H1 (cell line): ENCODE data around the gene IPO11. TPM values are rescaled to one million over a fixed set of nuclear protein-coding genes. Genes with fewer than 3 reads are reported as not detected.

Experiments used
- CTCF ChIA-PET: fragments of 300-600 bp; sonication (Branson Sonifier 250); formaldehyde crosslinking; loops from one replicate; lab custom pipeline; 2021; ENCODE audit not compliant: partially characterized antibody; lab: Charles Lee
- POLR2A ChIA-PET: fragments of 300-600 bp; sonication (Branson Sonifier 250); formaldehyde crosslinking; loops from one replicate; lab custom pipeline; 2021; ENCODE audit warnings: inconsistent platforms; ENCODE audit not compliant: partially characterized antibody; lab: Charles Lee
- DNase-seq, 2 experiments: peaks; one replicate each; pipeline versions ENCODE4 v3.0.0 to v3.0.0-alpha.2; 2010 to 2022; ENCODE audit warnings: low spot score in 2 of 2, low read depth in 1 of 2, mixed read lengths in 1 of 2
- FAIRE-seq: peaks from 2 replicates; lab custom pipeline; 2011; peaks lifted over from hg19 to GRCh38; lab: Jason Lieb, UNC
- H2AFZ ChIP-seq: 2 replicates; pipeline ENCODE4 v1.8.1; 2012; ENCODE audit warnings: low read length, inconsistent platforms
- H2AK5ac ChIP-seq: 2 replicates; pipeline ENCODE4 v1.6.1; 2013; ENCODE audit warnings: low read depth, low read length
- H2BK120ac ChIP-seq: replicated peaks from 2 replicates; pipeline ENCODE3; 2013; ENCODE audit warnings: low read depth, low read length, inconsistent platforms
- H2BK12ac ChIP-seq: 2 replicates; pipeline ENCODE4 v1.6.1; 2013; ENCODE audit warnings: low read depth, low read length
- H2BK15ac ChIP-seq: 2 replicates; pipeline ENCODE4 v1.6.1; 2013; ENCODE audit warnings: low read length
- H2BK20ac ChIP-seq: 2 replicates; pipeline ENCODE4 v1.6.1; 2013; ENCODE audit warnings: low read length
- H2BK5ac ChIP-seq: 2 replicates; pipeline ENCODE4 v1.6.1; 2013; ENCODE audit warnings: low read depth, low read length
- H3K14ac ChIP-seq: 2 replicates; pipeline ENCODE4 v1.6.1; 2013; ENCODE audit warnings: inconsistent platforms; ENCODE audit not compliant: insufficient read length
- H3K18ac ChIP-seq: 2 replicates; pipeline ENCODE4 v1.6.1; 2013; ENCODE audit warnings: low read length; ENCODE audit errors: extremely low read depth
- H3K23ac ChIP-seq: 2 replicates; pipeline ENCODE4 v1.6.1; 2013; ENCODE audit warnings: inconsistent platforms; ENCODE audit not compliant: insufficient read length
- H3K23me2 ChIP-seq: 2 replicates; pipeline ENCODE4 v1.6.1; 2013; ENCODE audit warnings: low read depth, low read length
- H3K27ac ChIP-seq: 2 replicates; pipeline ENCODE4 v1.6.1; 2011; ENCODE audit warnings: low read depth, low read length, inconsistent platforms
- H3K27me3 ChIP-seq, 4 experiments: replicated peaks in 1 of 4; 1 replicate in 1 of 4; 2 replicates in 3 of 4; pipeline versions ENCODE4 v1.6.1 to v1.8.1; 2011 to 2013; ENCODE audit warnings: low read length in 3 of 4, mild to moderate bottlenecking in 3 of 4, inconsistent platforms in 2 of 4, mixed read lengths in 2 of 4, moderate library complexity in 1 of 4; ENCODE audit not compliant: control insufficient read depth in 3 of 4, insufficient read depth in 3 of 4; ENCODE audit errors: extremely low read depth in 1 of 4
- H3K36me3 ChIP-seq, 4 experiments: 2 replicates each; pipeline versions ENCODE4 v1.6.1 to v1.8.1; 2011 to 2013; ENCODE audit warnings: mild to moderate bottlenecking in 4 of 4, low read length in 3 of 4, moderate library complexity in 2 of 4, control low read depth in 1 of 4, inconsistent platforms in 1 of 4; ENCODE audit not compliant: insufficient read depth in 4 of 4, control insufficient read depth in 2 of 4
- H3K4ac ChIP-seq: replicated peaks from 2 replicates; pipeline ENCODE3; 2013; ENCODE audit warnings: low read length, low read depth, mixed read lengths, inconsistent platforms; ENCODE audit not compliant: insufficient read length
- H3K4me1 ChIP-seq, 4 experiments: replicated peaks in 1 of 4; 1 replicate in 1 of 4; 2 replicates in 3 of 4; pipeline versions ENCODE4 v1.6.1 to v1.8.1; 2011 to 2013; ENCODE audit warnings: low read length in 3 of 4, inconsistent platforms in 2 of 4, mixed read lengths in 1 of 4; ENCODE audit not compliant: insufficient read depth in 4 of 4, control insufficient read depth in 3 of 4
- H3K4me2 ChIP-seq, 2 experiments: 2 replicates each; pipeline versions ENCODE4 v1.6.1 to v1.8.1; 2011 to 2013; ENCODE audit warnings: low read depth in 2 of 2, low read length in 2 of 2, control low read depth in 1 of 2, inconsistent platforms in 1 of 2, mild to moderate bottlenecking in 1 of 2; ENCODE audit not compliant: insufficient read depth in 1 of 2
- H3K4me3 ChIP-seq, 4 experiments: fragments of 200-600, 300-600 bp in 1 of 4; sonication (generic), shearing (Covaris generic), sonication (Bioruptor Twin) in 1 of 4; 2 replicates each; pipeline versions ENCODE4 v1.5.1 to v1.8.1; 2011 to 2016; ENCODE audit warnings: low read length in 4 of 4, low read depth in 3 of 4, control low read depth in 2 of 4, inconsistent platforms in 2 of 4, mild to moderate bottlenecking in 2 of 4, mixed read lengths in 1 of 4, moderate library complexity in 1 of 4; ENCODE audit not compliant: insufficient read depth in 2 of 4; ENCODE audit errors: extremely low read depth in 1 of 4
- H3K56ac ChIP-seq: replicated peaks from 2 replicates; pipeline ENCODE3; 2013; ENCODE audit warnings: low read depth, mild to moderate bottlenecking, mixed read lengths, low read length, inconsistent platforms; ENCODE audit not compliant: insufficient read length
- H3K79me1 ChIP-seq: 2 replicates; pipeline ENCODE4 v1.6.1; 2013; ENCODE audit warnings: low read depth, low read length, control low read depth
- H3K79me2 ChIP-seq, 2 experiments: 2 replicates each; pipeline versions ENCODE4 v1.6.1 to v1.8.1; 2012 to 2013; ENCODE audit warnings: low read length in 2 of 2, mild to moderate bottlenecking in 2 of 2, inconsistent platforms in 1 of 2; ENCODE audit not compliant: insufficient read depth in 2 of 2, control insufficient read depth in 1 of 2
- H3K9ac ChIP-seq, 4 experiments: replicated peaks in 1 of 4; 1 replicate in 1 of 4; 2 replicates in 3 of 4; pipeline versions ENCODE4 v1.6.1 to v1.8.1; 2011 to 2013; ENCODE audit warnings: low read depth in 3 of 4, low read length in 3 of 4, control low read depth in 2 of 4, mild to moderate bottlenecking in 2 of 4, moderate library complexity in 2 of 4, inconsistent platforms in 1 of 4; ENCODE audit errors: extremely low read depth in 1 of 4
- H3K9me3 ChIP-seq, 2 experiments: 2 replicates each; pipeline versions ENCODE4 v1.6.1 to v1.8.1; 2012 to 2013; ENCODE audit warnings: mild to moderate bottlenecking in 2 of 2, moderate library complexity in 2 of 2, control low read depth in 1 of 2, inconsistent platforms in 1 of 2, low read depth in 1 of 2, low read length in 1 of 2, mixed read lengths in 1 of 2; ENCODE audit not compliant: insufficient read depth in 2 of 2
- H4K20me1 ChIP-seq, 2 experiments: replicated peaks in 1 of 2; 2 replicates each; pipeline versions ENCODE3 to v1.8.1; 2011 to 2013; ENCODE audit warnings: inconsistent platforms in 2 of 2, low read length in 2 of 2, mild to moderate bottlenecking in 1 of 2; ENCODE audit not compliant: insufficient read depth in 2 of 2, control insufficient read depth in 1 of 2
- H4K5ac ChIP-seq: 2 replicates; pipeline ENCODE4 v1.6.1; 2013; ENCODE audit warnings: low read length, low read depth, mixed read lengths, inconsistent platforms; ENCODE audit not compliant: insufficient read length
- H4K8ac ChIP-seq: 2 replicates; pipeline ENCODE4 v1.8.0; 2013; ENCODE audit warnings: mild to moderate bottlenecking, moderate library complexity, low read length, inconsistent platforms; ENCODE audit not compliant: insufficient read depth; ENCODE audit errors: extremely low read depth
- H4K91ac ChIP-seq: replicated peaks from 2 replicates; pipeline ENCODE3; 2013; ENCODE audit warnings: low read length, mixed read lengths, inconsistent platforms; ENCODE audit not compliant: insufficient read length
- GABPA ChIP-seq: IDR thresholded peaks from 2 replicates; pipeline ENCODE4 v1.6.1; 2011; ENCODE audit warnings: mild to moderate bottlenecking, low read length, moderate library complexity, borderline replicate concordance; ENCODE audit not compliant: insufficient read depth
- JUN ChIP-seq: IDR thresholded peaks from 2 replicates; pipeline ENCODE4 v1.6.1; 2011; ENCODE audit warnings: low read depth, mild to moderate bottlenecking, improper control_type of control experiment, low read length
- SIX5 ChIP-seq: IDR thresholded peaks from 2 replicates; pipeline ENCODE4 v1.6.1; 2011; ENCODE audit warnings: mild to moderate bottlenecking, low read depth, low read length
- polyA plus RNA-seq, 7 experiments: library from polyadenylated mRNA; depleted of rRNA in 3 of 7; stranded (reverse) in 5 of 7; unstranded in 2 of 7; fragments of >200 nt in 5 of 7; fragments of 200-250 nt in 2 of 7; gene quantifications; 1 replicate in 5 of 7; 2 replicates in 1 of 7; 4 replicates in 1 of 7; pipeline versions ENCODE4 v1.2.1 to v1.2.3, GENCODE V29; 2011 to 2013; ENCODE audit warnings: missing spikeins in 2 of 7, mixed read lengths in 2 of 7
- total RNA-seq: library from RNA; stranded (reverse); fragmentation: NEBNext Ultra II Directional; extraction: Animal tissue kit (Norgen Biotek cat#: 25700); gene quantifications from 2 replicates; pipeline ENCODE4 v1.2.1, GENCODE V29; 2021

IPO11 gene
- total and polyA plus RNA-seq, 2 of the 8 experiments (the other 6 are each of a cell fraction or from before 2014, with no cell fraction given): 23.6 to 64.4 TPM

DNA sequence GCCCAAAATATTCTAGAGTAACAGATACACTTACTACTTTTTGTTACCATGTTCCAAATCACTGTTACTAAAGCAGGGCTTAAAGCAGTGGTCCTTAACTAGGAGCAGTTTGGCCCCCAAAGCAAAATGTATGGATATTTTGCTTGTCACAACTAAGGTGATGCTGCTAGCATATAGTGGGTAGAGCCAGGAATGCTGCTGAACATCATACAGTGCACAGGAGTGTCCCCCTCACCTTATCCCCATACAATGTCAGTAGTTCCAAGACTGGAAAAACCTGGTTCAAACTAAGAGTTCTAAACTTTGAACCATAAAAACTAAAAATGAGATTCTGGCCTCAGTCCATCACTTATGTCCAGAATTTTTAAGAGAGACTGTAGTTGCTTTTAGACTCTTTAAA lies 36.9 kb upstream of the IPO11 start:
- Histone ChIP-seq H4K20me1 (peaks cover 0 to under 1% of the 10 kb centered on the region in 2 experiments), H3K79me1 (no peaks in the 10 kb centered on the region), H3K14ac (no peak overlapping the region), H3K56ac (no peak overlapping the region), H3K23ac (no peak overlapping the region), H3K9me3 (no peaks in the 10 kb centered on the region), H2BK120ac (no peak overlapping the region), H3K27ac (no peak overlapping the region), H2BK5ac (no peak overlapping the region), H2BK12ac (no peak overlapping the region), H3K36me3 (peaks cover 2 to 60% (median 41%) of the 10 kb centered on the region in 4 experiments), H3K4me1 (no peaks in the 10 kb centered on the region), H4K5ac (no peak overlapping the region), H3K4me2 (no peak overlapping the region), H2BK15ac (no peak overlapping the region), H3K79me2 (no peaks in the 10 kb centered on the region), H3K27me3 (no peaks in the 10 kb centered on the region), H2AFZ (no peak overlapping the region)
- POLR2A ChIA-PET: no interaction called here
- no peak for DNase-seq
- no peak for TF ChIP-seq JUN
- no peak for TF ChIP-seq SIX5
- TF ChIP-seq GABPA: no peak
- TF ChIP-seq, all 59 proteins: peak for 0
- Histone ChIP-seq H3K4me3 (no peak overlapping the region), H2BK20ac (no peak overlapping the region), H3K9ac (no peak overlapping the region), H4K8ac (no peak overlapping the region), H4K91ac (no peak overlapping the region), H3K18ac (no peak overlapping the region), H3K23me2 (no peaks in the 10 kb centered on the region), H2AK5ac (no peak overlapping the region), H3K4ac (no peak overlapping the region)
- FAIRE-seq: no peak
- CTCF ChIA-PET: no interaction called here
